ENCODE data around the gene GAGE1. TPM values are rescaled to one million over a fixed set of nuclear protein-coding genes. Genes with fewer than 3 reads are reported as not detected.
"Not testable (repeated sequence)": the region's sequence is repeated elsewhere in the genome, so short reads cannot be mapped to it uniquely, and the experiment has no call there.

The GAGE1 gene
- not detected for total RNA-seq

GRCh38 chrX:49598720-49599119 lies at the start of gene GAGE1:
GAGE1 (plus strand) TSS chrX:49599020; CDS start chrX:49600175, 1,155 bp downstream.
- ATAC-seq; DNase-seq (ENCODE audit: low spot score); intact Hi-C loops (cut with DNase I): not testable (repeated sequence)

- DNase-seq (ENCODE audit: low spot score); intact Hi-C loops (cut with DNase I); ATAC-seq: not testable (repeated sequence)
Observed at GRCh38 chrX:49550989-49551388, 47.8 kb upstream of the GAGE1 start, which contains the start of gene GAGE12E. GAGE12E (plus strand) TSS chrX:49551289; CDS start chrX:49552444, 1,155 bp downstream.

GRCh38 chrX:49560542-49560941 lies 38.3 kb upstream of the GAGE1 start, which contains the start of gene GAGE12F:
GAGE12F (plus strand) TSS chrX:49560842; CDS start chrX:49561997, 1,155 bp downstream.
- ATAC-seq; intact Hi-C loops (cut with DNase I); DNase-seq (ENCODE audit: low spot score): not testable (repeated sequence)

GRCh38 chrX:49568728-49569127 lies 30.1 kb upstream of the GAGE1 start:
- ATAC-seq; DNase-seq (ENCODE audit: low spot score); intact Hi-C loops (cut with DNase I): not testable (repeated sequence)

GRCh38 chrX:49569152-49569551 lies 29.7 kb upstream of the GAGE1 start:
- DNase-seq (ENCODE audit: low spot score); ATAC-seq; intact Hi-C loops (cut with DNase I): not testable (repeated sequence)

- ATAC-seq; intact Hi-C loops (cut with DNase I): not testable (repeated sequence)
Observed at GRCh38 chrX:49570100-49570499, 28.7 kb upstream of the GAGE1 start, which contains the start of gene GAGE12G. GAGE12G (plus strand) TSS chrX:49570400; CDS start chrX:49571555, 1,155 bp downstream.

GRCh38 chrX:49579649-49580048 lies 19.2 kb upstream of the GAGE1 start, which contains the start of gene GAGE12H:
GAGE12H (plus strand) TSS chrX:49579949; CDS start chrX:49581104, 1,155 bp downstream.
- intact Hi-C loops (cut with DNase I); DNase-seq (ENCODE audit: low spot score); ATAC-seq: not testable (repeated sequence)

More at GRCh38 chrX:49570100-49570499, 28.7 kb upstream of the GAGE1 start, which contains the start of gene GAGE12G:
- DNase-seq (ENCODE audit: low spot score), result not testable (repeated sequence)

GRCh38 chrX:49589196-49589595 lies 9.6 kb upstream of the GAGE1 start, which contains the start of gene GAGE2A:
GAGE2A (plus strand) TSS chrX:49589496; CDS start chrX:49590651, 1,155 bp downstream.
- DNase-seq (ENCODE audit: low spot score); intact Hi-C loops (cut with DNase I); ATAC-seq: not testable (repeated sequence)

- intact Hi-C loops (cut with DNase I); ATAC-seq: not testable (repeated sequence)
- peak; percentile 78 for DNase-seq (ENCODE audit: low spot score)
Observed at GRCh38 chrX:49589769-49590478, 8.9 kb upstream of the GAGE1 start.

- ATAC-seq; intact Hi-C loops (cut with DNase I); DNase-seq (ENCODE audit: low spot score): not testable (repeated sequence)
Observed at GRCh38 chrX:49590488-49590887, 8.3 kb upstream of the GAGE1 start.

- ATAC-seq (no peak), DNase-seq (ENCODE audit: low spot score) (no peak)
- intact Hi-C loops (cut with DNase I), result no loop called here
Observed at GRCh38 chrX:49610718-49611310, 12.0 kb downstream of the GAGE1 start.

GRCh38 chrX:49618574-49618973 lies 19.8 kb downstream of the GAGE1 start:
- intact Hi-C loops (cut with DNase I), result no loop called here
- ATAC-seq (no peak), DNase-seq (ENCODE audit: low spot score) (no peak)

GRCh38 chrX:49627086-49627777 lies 28.4 kb downstream of the GAGE1 start:
- ATAC-seq, result no peak
- no peak for DNase-seq (ENCODE audit: low spot score)
- intact Hi-C loops (cut with DNase I), result no loop called here

- ATAC-seq (no peak), DNase-seq (ENCODE audit: low spot score) (no peak)
- intact Hi-C loops (cut with DNase I), result no loop called here
Observed at GRCh38 chrX:49644991-49645637, 46.3 kb downstream of the GAGE1 start.

GRCh38 chrX:49656533-49656932 lies 57.7 kb downstream of the GAGE1 start:
- ATAC-seq (no peak), DNase-seq (ENCODE audit: low spot score) (no peak)
- intact Hi-C loops (cut with DNase I), result no loop called here
